Measurements from ENCODE around the gene KLRB1.

- TF ChIP-seq CTCF (IDR thresholded peaks at IDR 0.05) = no peak
- no peak for TF ChIP-seq POLR2A (IDR thresholded peaks at IDR 0.05)
Measured at GRCh38 chr12:9646794-9647781, 39.4 kb upstream of the KLRB1 start.
